GM18858 (cell line): Measurements from ENCODE around the gene TMEM11.
"Not testable (repeated sequence)": the region's sequence is repeated elsewhere in the genome, so short reads cannot be mapped to it uniquely, and the experiment has no call there.

Experiments
- ATAC-seq: cut with Tn5 transposase; IDR thresholded peaks from one replicate; pipeline ENCODE4 v1.9.1; 2021; ENCODE audit not compliant: unreplicated experiment

Gene TMEM11

GRCh38 chr17:21212826-21213637 is 929 bp downstream of the TMEM11 start:
- ATAC-seq = no peak

GRCh38 chr17:21211825-21212479 is 2.0 kb downstream of the TMEM11 start:
- no peak for ATAC-seq

GRCh38 chr17:21210411-21211076 is 3.4 kb downstream of the TMEM11 start:
- no peak for ATAC-seq

GRCh38 chr17:21209511-21210175 is 4.3 kb downstream of the TMEM11 start:
- no peak for ATAC-seq

GRCh38 chr17:21208352-21208751 is 5.6 kb downstream of the TMEM11 start:
- ATAC-seq = no peak

GRCh38 chr17:21204935-21205334 is 9.0 kb downstream of the TMEM11 start:
- no peak for ATAC-seq

GRCh38 chr17:21202512-21202911 is 11.4 kb downstream of the TMEM11 start:
- no peak for ATAC-seq

GRCh38 chr17:21201874-21202273 is 12.1 kb downstream of the TMEM11 start:
- ATAC-seq = no peak

- no peak for ATAC-seq
Observed at GRCh38 chr17:21201298-21201595, 12.7 kb downstream of the TMEM11 start.

- ATAC-seq = no peak
Observed at GRCh38 chr17:21200590-21201297, 13.2 kb downstream of the TMEM11 start.

- no peak for ATAC-seq
Observed at GRCh38 chr17:21199856-21200255, 14.1 kb downstream of the TMEM11 start.

- ATAC-seq = no peak
Observed at GRCh38 chr17:21199311-21199710, 14.7 kb downstream of the TMEM11 start.

- ATAC-seq = no peak
Observed at GRCh38 chr17:21198411-21198810, 15.6 kb downstream of the TMEM11 start.

GRCh38 chr17:21196126-21196525 is 17.8 kb downstream of the TMEM11 start:
- no peak for ATAC-seq

GRCh38 chr17:21194703-21195102 is 19.3 kb downstream of the TMEM11 start:
- ATAC-seq = no peak

- ATAC-seq = no peak
Observed at GRCh38 chr17:21194226-21194625, 19.7 kb downstream of the TMEM11 start.

GRCh38 chr17:21193031-21193430 is 20.9 kb downstream of the TMEM11 start:
- no peak for ATAC-seq

GRCh38 chr17:21192414-21192813 is 21.5 kb downstream of the TMEM11 start:
- not testable (repeated sequence) for ATAC-seq

GRCh38 chr17:21191698-21192097 is 22.3 kb downstream of the TMEM11 start:
- ATAC-seq = no peak

- ATAC-seq = no peak
Observed at GRCh38 chr17:21190078-21190477, 23.9 kb downstream of the TMEM11 start.

GRCh38 chr17:21189361-21189760 is 24.6 kb downstream of the TMEM11 start:
- no peak for ATAC-seq
